Endothelial cell of umbilical vein (primary cell): Measurements from ENCODE around the gene ADAM10. TPM values are rescaled to one million over a fixed set of nuclear protein-coding genes. Genes with fewer than 3 reads are reported as not detected.
A peak's percentile ranks its signal among the peaks of the same experiment; 100 is the strongest.

Experiments
- BruUV-seq: library from RNA; stranded (reverse); fragments of 400-500 nt; replicated peaks from 2 replicates; lab custom pipeline; 2021; lab: Mats Ljungman, UMichigan
- CTCF ChIA-PET: fragments of 300-600, 350-600 bp; sonication (Branson Sonifier 250); formaldehyde crosslinking; loops from one replicate; lab custom pipeline; 2021; ENCODE audit warnings: antibody characterized with exemption, inconsistent platforms; lab: Charles Lee
- POLR2A ChIA-PET: fragments of 300-600, 350-600 bp; sonication (Branson Sonifier 250); formaldehyde crosslinking; loops from one replicate; lab custom pipeline; 2021; ENCODE audit warnings: antibody characterized with exemption, inconsistent platforms; lab: Charles Lee
- DNase-seq: peaks from one replicate; pipeline ENCODE4 v3.0.0-alpha.2; 2011; ENCODE audit warnings: low read depth, low spot score
- FAIRE-seq: peaks from 2 replicates; lab custom pipeline; 2011; peaks lifted over from hg19 to GRCh38; lab: Jason Lieb, UNC
- H2AFZ ChIP-seq: 2 replicates; pipeline ENCODE4 v1.6.0; 2012; ENCODE audit warnings: low read depth, low read length, control low read depth, inconsistent platforms
- H3K27ac ChIP-seq: 2 replicates; pipeline ENCODE4 v1.5.1; 2011; ENCODE audit warnings: low read depth, mild to moderate bottlenecking, control low read depth, low read length, moderate library complexity; ENCODE audit not compliant: insufficient read depth
- H3K27me3 ChIP-seq, 2 experiments: 2 replicates each; pipeline versions ENCODE4 v1.6.0 to v1.6.1; 2011; ENCODE audit warnings: low read length in 2 of 2, mixed read lengths in 1 of 2; ENCODE audit not compliant: control insufficient read depth in 2 of 2, insufficient read depth in 2 of 2
- H3K36me3 ChIP-seq, 2 experiments: 2 replicates in 1 of 2; 3 replicates in 1 of 2; pipeline ENCODE4 v1.5.1; 2011; ENCODE audit warnings: low read length in 2 of 2, mild to moderate bottlenecking in 1 of 2, moderate library complexity in 1 of 2; ENCODE audit not compliant: control insufficient read depth in 2 of 2, insufficient read depth in 2 of 2; ENCODE audit errors: extremely low read depth in 1 of 2
- H3K4me1 ChIP-seq: 3 replicates; pipeline ENCODE4 v1.5.1; 2011; ENCODE audit warnings: mild to moderate bottlenecking, low read length; ENCODE audit not compliant: control insufficient read depth, insufficient read depth; ENCODE audit errors: extremely low read depth
- H3K4me2 ChIP-seq: 2 replicates; pipeline ENCODE4 v1.6.1; 2011; ENCODE audit warnings: low read length, control low read depth, mixed read lengths; ENCODE audit not compliant: insufficient read depth
- H3K4me3 ChIP-seq, 3 experiments: fragments of 200-600 bp in 1 of 3; sonication (generic), shearing (Covaris generic) in 1 of 3; replicated peaks in 1 of 3; 2 replicates each; pipeline ENCODE4 v1.5.1; 2011 to 2016; ENCODE audit warnings: control low read depth in 3 of 3, low read length in 3 of 3, mild to moderate bottlenecking in 2 of 3, inconsistent platforms in 1 of 3, low read depth in 1 of 3, moderate library complexity in 1 of 3; ENCODE audit not compliant: insufficient read depth in 1 of 3
- H3K79me2 ChIP-seq: 2 replicates; pipeline ENCODE4 v1.6.0; 2012; ENCODE audit warnings: low read length, inconsistent platforms; ENCODE audit not compliant: control insufficient read depth, insufficient read depth
- H3K9ac ChIP-seq: replicated peaks from 2 replicates; pipeline ENCODE3; 2011; ENCODE audit warnings: low read length, control low read depth; ENCODE audit not compliant: insufficient read depth; ENCODE audit errors: extremely low read depth
- H3K9me1 ChIP-seq: replicated peaks from 3 replicates; pipeline ENCODE4 v1.6.0; 2011; ENCODE audit warnings: mild to moderate bottlenecking, low read length; ENCODE audit not compliant: control insufficient read depth, insufficient read depth; ENCODE audit errors: extremely low read depth
- H3K9me3 ChIP-seq: replicated peaks from 2 replicates; pipeline ENCODE4 v1.5.1; 2012; ENCODE audit warnings: low read length, inconsistent platforms; ENCODE audit not compliant: control insufficient read depth, insufficient read depth
- H4K20me1 ChIP-seq: replicated peaks from 2 replicates; pipeline ENCODE3; 2011; ENCODE audit warnings: mild to moderate bottlenecking, low read length; ENCODE audit not compliant: control insufficient read depth, insufficient read depth; ENCODE audit errors: extremely low read depth
- EZH2 ChIP-seq: IDR thresholded peaks from 2 replicates; pipeline ENCODE4 v1.6.1; 2012; ENCODE audit warnings: borderline replicate concordance, low read depth, mild to moderate bottlenecking, moderate library complexity, low read length, inconsistent platforms; ENCODE audit not compliant: severe bottlenecking
- FOS ChIP-seq: IDR thresholded peaks from 2 replicates; pipeline ENCODE4 v1.6.1; 2011; ENCODE audit warnings: mild to moderate bottlenecking, low read length, moderate library complexity, borderline replicate concordance; ENCODE audit not compliant: insufficient read depth
- GATA2 ChIP-seq: IDR thresholded peaks from 2 replicates; pipeline ENCODE4 v1.7.0; 2011; ENCODE audit warnings: low read depth, mild to moderate bottlenecking, moderate library complexity, mixed read lengths, low read length; ENCODE audit not compliant: insufficient read length, insufficient read depth
- JUN ChIP-seq: IDR thresholded peaks from 2 replicates; pipeline ENCODE4 v1.6.1; 2011; ENCODE audit warnings: borderline replicate concordance, low read depth; ENCODE audit not compliant: insufficient read length, insufficient read depth
- MYC ChIP-seq: IDR thresholded peaks from one replicate; pipeline ENCODE4 v1.6.1; 2011; ENCODE audit warnings: mild to moderate bottlenecking, low read depth, low read length
- POLR2A ChIP-seq: IDR thresholded peaks from 2 replicates; pipeline ENCODE4 v1.6.1; 2012; ENCODE audit warnings: low read depth, mild to moderate bottlenecking, control low read depth, low read length
- POLR2AphosphoS5 ChIP-seq: IDR thresholded peaks from 2 replicates; pipeline ENCODE4 v1.6.1; 2012; ENCODE audit warnings: low read depth, mild to moderate bottlenecking, control low read depth, low read length, moderate library complexity; ENCODE audit not compliant: insufficient read depth
- dilution Hi-C: fragments of 300-500 bp; cut with MboI; formaldehyde crosslinking; loops from one replicate; pipeline ENCODE4 v1.15.0; 2019; ENCODE audit warnings: low sequenced_read_pairs; ENCODE audit not compliant: extremely low pct_ligation_motif_present
- intact Hi-C: fragments of 100-400 bp; cut with micrococcal nuclease; formaldehyde crosslinking; loops from one replicate; pipeline ENCODE4 v1.10.0; 2022
- polyA plus RNA-seq, 4 experiments: library from polyadenylated mRNA; depleted of rRNA in 3 of 4; stranded (reverse) in 3 of 4; unstranded in 1 of 4; fragments of >200 nt; gene quantifications; 2 replicates each; pipeline versions ENCODE4 v1.2.1 to v1.2.3, GENCODE V29; 2011 to 2012; ENCODE audit warnings: missing spikeins in 1 of 4
- total RNA-seq: library from RNA; stranded (reverse); gene quantifications from 2 replicates; pipeline ENCODE4 v1.2.3, GENCODE V29; 2021
- TF ChIP-seq, protein P1 (sequence below), 2 donors: IDR thresholded peaks; 1 replicate in 1 of 2; 2 replicates in 1 of 2; pipeline ENCODE4 v1.5.1; 2011; ENCODE audit warnings: low read length in 2 of 2, mild to moderate bottlenecking in 2 of 2, moderate library complexity in 2 of 2, control low read depth in 1 of 2, inconsistent platforms in 1 of 2, low read depth in 1 of 2; ENCODE audit not compliant: insufficient read depth in 1 of 2; ENCODE audit errors: extremely low read depth in 1 of 2
- TF ChIP-seq, protein P2 (sequence below): IDR thresholded peaks from 2 replicates; pipeline ENCODE4 v1.6.1; 2011; ENCODE audit not compliant: insufficient read depth, insufficient read length

ADAM10 gene
- total and polyA plus RNA-seq, 2 donors (not counting 3 experiments of a cell fraction or from before 2014, with no cell fraction given) = 91.3 to 203 TPM

DNA sequence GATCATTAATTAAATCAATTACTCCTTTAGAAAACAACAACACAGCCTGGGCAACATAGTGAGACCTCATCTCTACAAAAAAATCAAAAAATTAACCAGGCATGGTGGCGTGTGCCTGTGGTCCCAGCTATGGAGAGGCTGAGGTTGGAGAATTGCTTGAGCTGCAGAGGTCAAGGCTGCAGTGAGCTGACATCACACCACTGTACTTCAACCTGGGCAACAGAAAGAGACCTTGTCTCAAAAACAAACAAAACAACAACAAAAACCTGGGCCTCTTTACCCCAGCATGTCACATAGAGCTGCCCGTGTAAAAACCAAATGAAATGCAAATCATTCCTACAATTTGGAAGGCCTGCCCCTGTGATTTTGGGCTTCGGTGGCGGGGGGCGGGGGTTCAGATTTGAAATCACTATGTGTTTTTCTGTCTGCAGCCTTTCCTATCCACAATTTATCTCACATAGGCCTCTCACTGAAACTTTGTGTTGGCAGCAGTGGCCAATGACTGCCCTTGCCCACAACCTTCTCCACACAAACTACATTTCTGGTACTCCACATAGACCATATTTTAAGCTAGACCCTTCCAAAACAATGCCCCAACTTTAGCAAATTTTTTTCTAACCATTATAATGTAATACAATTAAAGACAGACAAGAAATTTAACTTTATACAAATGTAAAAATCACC lies 6.5 kb downstream of the ADAM10 start:
- ChIA-PET POLR2A (interaction anchor here (2.1 kb wide), 1 partner anchor 28 kb away, joined by 5 read pairs; the partner anchor contains the start of gene MINDY2), CTCF (interaction anchor here (0.9 to 1.5 kb wide), 3 partner anchors 18 to 28 kb away, joined by 3 to 7 read pairs (median 4); partner anchors contain the start of gene MINDY2)
- Histone ChIP-seq H4K20me1 (peaks cover 22% of the 10 kb centered on the region), H3K4me2 (no peak overlapping the region), H3K9me1 (peaks cover 2% of the 10 kb centered on the region), H3K9me3 (no peaks in the 10 kb centered on the region), H3K36me3 (no peaks in the 10 kb centered on the region), H3K9ac (no peak overlapping the region), H3K27ac (peak overlapping the region; percentile 40), H3K4me1 (peaks cover 42% of the 10 kb centered on the region), H3K79me2 (peaks cover 90% of the 10 kb centered on the region), H3K4me3 (no peak overlapping the region), H2AFZ (no peak overlapping the region), H3K27me3 (no peaks in the 10 kb centered on the region)
- FAIRE-seq (no peak), DNase-seq (no peak)
- TF ChIP-seq POLR2A = no peak
- TF ChIP-seq, protein P1, sequence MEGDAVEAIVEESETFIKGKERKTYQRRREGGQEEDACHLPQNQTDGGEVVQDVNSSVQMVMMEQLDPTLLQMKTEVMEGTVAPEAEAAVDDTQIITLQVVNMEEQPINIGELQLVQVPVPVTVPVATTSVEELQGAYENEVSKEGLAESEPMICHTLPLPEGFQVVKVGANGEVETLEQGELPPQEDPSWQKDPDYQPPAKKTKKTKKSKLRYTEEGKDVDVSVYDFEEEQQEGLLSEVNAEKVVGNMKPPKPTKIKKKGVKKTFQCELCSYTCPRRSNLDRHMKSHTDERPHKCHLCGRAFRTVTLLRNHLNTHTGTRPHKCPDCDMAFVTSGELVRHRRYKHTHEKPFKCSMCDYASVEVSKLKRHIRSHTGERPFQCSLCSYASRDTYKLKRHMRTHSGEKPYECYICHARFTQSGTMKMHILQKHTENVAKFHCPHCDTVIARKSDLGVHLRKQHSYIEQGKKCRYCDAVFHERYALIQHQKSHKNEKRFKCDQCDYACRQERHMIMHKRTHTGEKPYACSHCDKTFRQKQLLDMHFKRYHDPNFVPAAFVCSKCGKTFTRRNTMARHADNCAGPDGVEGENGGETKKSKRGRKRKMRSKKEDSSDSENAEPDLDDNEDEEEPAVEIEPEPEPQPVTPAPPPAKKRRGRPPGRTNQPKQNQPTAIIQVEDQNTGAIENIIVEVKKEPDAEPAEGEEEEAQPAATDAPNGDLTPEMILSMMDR (IDR thresholded peaks at IDR 0.05; ENCODE audit: extremely low read depth in 1 of 2, insufficient read depth in 1 of 2, low read depth in 1 of 2, low read length in 2 of 2) = no peak
- TF ChIP-seq POLR2AphosphoS5 = no peak
- TF ChIP-seq EZH2 = no peak
- TF ChIP-seq FOS = no peak
- TF ChIP-seq GATA2 = no peak
- TF ChIP-seq JUN = no peak
- TF ChIP-seq, protein P2, sequence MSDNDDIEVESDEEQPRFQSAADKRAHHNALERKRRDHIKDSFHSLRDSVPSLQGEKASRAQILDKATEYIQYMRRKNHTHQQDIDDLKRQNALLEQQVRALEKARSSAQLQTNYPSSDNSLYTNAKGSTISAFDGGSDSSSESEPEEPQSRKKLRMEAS = no peak
- TF ChIP-seq MYC = no peak
- intact Hi-C loops (no loop called here), dilution Hi-C loops (no loop called here)
- no TSS peak for BruUV-seq
